ENCODE measurements around the gene GRAP2.

Gene GRAP2

DNA sequence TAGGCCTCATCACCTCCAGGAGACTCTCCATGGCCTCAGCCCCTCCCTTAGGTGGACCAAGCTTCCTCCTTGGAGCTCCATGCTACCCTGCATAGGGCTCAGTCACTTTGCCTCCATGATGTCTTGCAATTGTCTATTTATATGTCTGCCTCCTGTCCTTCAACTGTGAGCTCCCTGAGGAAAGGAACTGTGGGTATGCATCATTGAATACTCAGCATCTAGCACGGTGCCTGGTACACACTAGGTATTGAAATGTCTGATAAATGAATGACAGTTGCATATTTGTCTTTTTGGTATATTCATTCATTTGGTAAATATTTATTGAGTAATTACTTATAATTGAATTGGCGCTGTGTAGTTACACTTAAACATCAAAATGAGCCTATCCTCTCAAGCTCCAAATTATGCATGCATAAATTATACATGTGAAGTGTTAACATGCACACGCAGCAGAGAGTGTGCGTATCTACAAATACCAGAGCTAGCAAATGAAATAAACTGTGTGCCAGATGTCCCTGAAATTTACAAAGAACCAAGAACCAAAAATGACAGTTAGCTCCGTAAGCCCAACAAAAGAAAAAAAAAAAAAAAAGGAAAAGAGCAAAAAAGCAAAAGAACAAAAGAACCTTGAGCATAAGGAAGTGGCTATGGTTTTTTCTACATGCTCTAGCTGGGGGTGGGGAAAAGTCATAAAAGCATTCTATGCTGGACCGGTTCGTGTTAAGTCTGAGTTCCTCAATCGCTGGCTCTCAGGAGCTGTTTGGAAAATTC lies 25.2 kb downstream of the GRAP2 start:
- no peak for DNase-seq (ENCODE audit: low spot score)

DNA sequence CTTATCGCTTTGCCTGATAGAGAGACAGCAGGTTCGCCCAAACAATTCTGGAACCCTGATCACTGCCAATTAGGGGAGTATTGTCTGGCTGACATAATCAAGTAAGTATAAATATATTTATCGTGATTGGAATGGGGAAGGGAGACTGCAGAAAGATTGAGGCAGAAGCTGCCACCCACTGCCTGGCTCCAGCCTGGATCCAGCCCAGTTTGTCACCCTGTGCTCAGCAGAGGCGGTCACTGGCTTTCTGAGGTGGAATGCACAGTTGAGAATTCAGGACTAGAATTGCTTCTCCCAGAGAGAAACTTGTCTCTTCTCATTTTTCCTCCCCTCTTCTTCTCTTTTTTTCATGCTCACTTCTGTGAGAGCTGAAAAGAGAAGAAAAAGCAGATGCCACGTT lies 25.9 kb downstream of the GRAP2 start:
- DNase-seq (ENCODE audit: low spot score) = no peak

DNA sequence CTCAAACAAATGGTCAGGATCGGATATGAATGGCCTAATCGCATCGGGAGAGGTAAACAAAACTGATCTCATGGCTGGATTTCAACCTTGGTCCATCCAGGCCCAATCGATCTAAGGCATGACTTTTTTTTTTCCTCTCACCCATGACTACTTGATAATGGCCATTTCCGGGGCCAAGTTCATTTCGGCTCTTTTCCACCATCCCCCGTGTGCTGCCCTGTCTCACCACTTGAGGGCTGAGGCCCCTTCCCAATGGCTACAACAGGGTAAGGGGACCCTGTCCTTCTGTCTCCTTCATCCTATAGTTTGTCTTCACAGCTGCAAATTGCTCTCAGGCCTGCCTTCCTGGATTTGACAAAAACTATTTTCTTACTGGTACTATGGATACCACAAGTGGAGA lies 26.7 kb downstream of the GRAP2 start:
- peak; percentile 27 for DNase-seq (ENCODE audit: low spot score)

DNA sequence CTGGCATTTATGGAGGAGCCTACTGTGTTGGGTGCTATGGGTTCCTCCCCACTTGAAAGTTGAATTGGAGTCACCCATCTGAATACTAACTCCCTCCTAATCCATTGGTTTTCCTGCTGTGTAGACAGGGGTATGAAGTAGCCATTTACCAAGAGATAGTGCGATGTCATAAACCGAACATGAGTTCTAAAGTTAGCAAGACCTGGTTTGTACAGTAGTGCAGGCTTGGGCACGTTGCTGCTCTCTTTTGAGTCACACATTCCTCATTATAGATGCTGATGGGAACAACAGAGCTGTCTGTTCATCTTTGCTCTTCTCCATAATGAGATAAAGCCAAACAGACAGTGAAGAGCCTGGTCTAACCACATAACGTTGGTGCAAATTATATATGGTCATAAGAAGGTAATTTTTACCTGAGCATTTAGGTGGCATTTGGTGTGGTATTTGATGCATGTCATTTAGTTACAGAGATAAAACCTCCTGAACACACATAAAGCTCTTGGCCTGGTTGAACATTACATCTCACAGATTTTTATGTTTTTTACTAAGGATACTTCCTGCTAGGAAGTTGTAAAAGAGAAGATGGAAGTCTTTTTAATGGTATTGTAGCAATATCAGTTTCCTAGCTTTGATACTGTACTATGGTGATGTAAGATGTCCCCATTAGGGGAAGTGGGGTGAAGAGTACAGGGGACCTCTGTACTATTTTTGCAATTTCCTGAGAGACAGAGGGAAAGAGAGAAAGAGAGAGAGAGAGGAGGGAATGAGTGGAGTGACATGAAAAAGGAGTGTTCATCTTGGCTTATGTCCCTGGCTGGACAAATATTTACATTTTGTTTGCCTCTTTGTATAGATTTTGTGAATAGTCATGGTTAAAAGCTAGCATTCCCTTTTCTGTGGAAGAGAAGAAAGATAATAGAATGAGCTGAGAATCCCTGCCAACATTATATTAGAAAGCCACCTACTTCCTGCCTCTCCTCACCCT lies 27.9 kb downstream of the GRAP2 start:
- DNase-seq (ENCODE audit: low spot score) = no peak

DNA sequence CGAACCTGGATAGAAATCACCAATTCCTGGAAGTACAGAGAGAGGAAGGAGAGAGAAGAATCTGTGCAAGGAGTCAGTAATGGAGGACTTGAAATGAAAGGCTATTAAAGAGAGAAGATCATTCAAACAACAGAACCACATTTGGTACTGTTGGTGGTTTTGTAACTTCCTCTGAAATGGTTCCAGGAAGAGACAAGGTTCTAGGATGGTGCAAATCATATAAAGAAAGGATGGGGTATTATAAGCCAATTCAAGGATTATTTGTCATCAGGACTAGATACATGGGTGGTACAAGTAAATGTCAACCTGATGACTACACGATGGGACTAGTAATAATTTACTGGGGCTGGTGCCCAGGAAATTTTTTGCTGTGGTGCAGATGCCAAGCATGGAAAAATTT lies 30.4 kb downstream of the GRAP2 start:
- no peak for DNase-seq (ENCODE audit: low spot score)

DNA sequence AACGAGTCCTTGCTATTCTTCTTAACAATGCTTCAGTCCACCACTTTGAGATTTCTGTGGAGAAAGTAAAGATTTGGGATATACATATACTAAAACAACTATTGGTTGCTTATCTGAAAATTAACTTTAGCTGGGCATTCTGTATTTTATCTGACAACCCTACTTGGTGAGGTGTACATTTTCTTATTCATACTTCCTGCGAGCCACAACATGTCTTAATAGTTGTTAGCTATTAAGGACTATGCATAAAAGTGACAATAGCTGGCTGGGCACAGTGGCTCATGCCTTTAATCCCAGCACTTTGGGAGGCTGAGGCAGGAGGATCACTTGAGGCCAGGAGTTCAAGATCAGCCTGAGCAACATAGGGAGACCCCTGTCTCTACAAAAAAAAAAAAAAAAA lies 31.3 kb downstream of the GRAP2 start:
- no peak for DNase-seq (ENCODE audit: low spot score)

DNA sequence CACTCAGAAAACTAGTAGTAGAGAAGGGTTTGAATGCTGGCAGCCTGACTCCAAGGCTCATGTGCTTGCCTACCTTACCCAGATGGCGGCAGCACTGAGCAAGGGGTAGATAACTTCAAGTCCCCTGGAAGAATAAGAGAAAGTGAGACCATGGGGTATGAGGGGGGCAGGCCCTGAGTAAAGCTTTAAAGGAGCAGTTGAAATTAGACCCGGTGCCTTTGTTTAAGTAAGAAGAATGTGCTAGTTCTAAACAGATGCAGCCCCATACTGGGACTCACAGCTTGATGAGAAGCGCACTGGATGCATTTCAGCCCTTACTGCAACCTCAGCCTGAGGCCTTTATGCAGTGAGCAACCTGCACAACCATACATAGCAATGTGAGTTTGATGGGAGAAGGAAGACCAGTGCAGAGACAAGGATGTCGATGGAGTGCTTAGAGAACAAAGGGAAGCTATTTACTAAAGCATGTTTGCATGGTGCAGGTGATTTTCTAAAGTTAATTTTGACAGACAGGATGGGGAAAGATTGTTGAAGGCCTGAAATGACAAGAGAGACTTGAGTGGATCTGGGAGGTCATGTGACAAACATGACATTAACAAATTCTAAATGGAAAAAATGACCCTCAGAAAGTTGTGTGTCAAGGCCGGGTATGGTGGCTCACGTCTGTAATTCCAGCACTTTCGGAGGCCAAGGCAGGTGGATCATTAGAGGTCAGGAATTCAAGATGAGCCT lies 32.2 kb downstream of the GRAP2 start:
- DNase-seq (ENCODE audit: low spot score) = peak; percentile 58

DNA sequence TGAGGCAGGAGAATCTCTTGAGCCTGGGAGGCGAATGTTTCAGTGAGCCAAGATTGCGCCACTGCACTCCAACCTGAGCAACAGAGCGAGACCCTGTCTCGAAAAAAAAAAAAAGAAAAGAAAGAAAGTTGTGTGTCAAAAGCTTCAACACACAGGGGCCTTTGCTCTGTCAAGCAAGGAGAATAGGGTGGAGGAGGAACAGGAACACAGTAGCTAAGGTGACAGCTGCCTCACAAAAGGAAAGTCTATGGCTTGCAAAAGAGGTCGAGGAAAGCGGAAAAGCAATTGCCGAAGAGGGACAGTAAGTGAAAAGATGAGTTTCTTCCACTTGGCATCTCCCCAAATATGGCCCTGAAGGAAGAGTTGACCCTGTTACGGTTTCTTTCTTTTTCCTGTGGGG lies 32.9 kb downstream of the GRAP2 start:
- DNase-seq (ENCODE audit: low spot score) = no peak

DNA sequence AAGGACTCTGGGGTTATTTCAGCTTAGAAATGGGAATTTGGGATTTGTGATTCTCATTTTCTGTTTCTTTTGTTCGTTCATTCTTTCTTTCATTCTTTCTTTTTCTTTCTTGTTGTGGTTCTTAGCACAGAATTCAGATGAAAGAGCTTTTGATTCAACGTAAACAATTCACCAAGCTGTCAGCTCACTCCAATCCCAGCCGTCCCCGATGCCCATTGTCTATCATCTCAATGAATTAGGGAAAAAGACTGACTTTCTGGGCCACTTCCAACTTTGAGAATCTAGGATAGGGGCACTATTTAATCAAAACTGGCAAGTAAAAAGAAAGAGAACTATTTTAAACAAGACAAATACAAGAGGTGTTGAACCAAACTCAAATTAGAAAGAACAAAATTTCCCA lies 34.2 kb downstream of the GRAP2 start:
- no peak for DNase-seq (ENCODE audit: low spot score)

DNA sequence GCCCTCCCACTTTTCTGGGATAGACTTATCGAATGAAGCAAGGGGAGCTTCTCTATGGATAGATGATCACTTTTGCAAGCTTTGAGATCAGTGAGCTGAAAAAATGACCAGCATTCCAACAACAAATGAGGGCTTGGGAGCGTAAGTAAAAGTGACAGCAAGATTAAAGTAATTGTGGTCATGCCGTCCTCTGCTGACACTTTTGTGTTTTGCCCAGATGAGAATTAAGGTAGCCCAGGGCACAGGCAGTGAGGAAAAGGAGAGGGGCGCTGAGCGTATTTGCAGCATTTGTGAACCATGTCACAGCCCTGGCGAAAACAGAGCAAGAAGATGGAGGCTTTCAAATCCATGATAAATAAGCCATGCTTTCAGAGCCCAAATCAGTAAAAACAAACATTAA lies 34.7 kb downstream of the GRAP2 start:
- DNase-seq (ENCODE audit: low spot score) = no peak

DNA sequence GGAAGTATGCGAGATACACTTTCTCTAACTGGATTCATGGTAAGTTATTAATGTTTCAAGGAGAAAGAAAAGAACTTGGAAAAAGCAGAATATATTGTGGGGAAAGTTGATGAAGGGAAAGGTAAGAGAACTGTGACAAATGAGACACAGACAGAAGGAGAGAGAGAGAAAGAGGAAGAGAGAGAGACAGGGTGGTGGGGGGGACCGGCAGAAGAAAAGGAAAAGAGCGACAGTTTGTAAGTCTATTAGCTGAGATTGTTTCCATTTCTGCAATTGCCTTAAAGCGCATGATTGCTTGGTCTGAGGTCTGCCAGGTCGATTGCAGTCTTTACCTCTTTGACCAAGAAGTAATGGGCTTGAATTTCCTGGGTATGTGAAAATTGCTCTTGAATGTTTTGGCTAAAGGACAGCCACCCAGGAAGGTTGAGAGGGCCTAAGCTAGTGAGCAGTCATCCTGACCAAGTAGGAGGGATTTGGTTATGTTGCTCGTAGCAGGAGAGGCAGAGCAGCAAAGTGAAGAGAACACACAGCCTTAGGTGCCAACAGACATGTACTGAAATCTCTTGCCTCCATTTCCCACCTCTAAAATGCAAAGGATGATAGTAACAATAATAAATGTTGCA lies 35.8 kb downstream of the GRAP2 start:
- no peak for DNase-seq (ENCODE audit: low spot score)

DNA sequence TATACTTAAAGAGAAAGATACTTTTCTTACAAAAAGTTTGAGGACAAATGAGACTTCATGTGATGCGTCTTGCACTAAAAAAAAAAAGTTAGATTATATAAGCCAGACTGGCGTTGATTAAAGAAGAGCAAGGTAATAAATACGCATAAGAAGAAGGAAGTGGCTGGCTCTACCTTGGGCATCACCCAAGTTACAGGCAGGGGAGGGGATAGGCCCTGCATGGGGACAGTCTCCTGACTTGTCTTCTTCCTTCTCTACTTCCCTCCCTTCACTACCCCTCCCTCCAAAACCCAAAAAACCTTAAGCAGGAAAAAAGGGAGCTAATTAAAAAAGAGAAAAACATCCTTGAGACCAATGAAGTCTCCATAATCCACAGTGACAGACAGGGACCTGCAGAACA lies 37.0 kb downstream of the GRAP2 start:
- DNase-seq (ENCODE audit: low spot score) = no peak

DNA sequence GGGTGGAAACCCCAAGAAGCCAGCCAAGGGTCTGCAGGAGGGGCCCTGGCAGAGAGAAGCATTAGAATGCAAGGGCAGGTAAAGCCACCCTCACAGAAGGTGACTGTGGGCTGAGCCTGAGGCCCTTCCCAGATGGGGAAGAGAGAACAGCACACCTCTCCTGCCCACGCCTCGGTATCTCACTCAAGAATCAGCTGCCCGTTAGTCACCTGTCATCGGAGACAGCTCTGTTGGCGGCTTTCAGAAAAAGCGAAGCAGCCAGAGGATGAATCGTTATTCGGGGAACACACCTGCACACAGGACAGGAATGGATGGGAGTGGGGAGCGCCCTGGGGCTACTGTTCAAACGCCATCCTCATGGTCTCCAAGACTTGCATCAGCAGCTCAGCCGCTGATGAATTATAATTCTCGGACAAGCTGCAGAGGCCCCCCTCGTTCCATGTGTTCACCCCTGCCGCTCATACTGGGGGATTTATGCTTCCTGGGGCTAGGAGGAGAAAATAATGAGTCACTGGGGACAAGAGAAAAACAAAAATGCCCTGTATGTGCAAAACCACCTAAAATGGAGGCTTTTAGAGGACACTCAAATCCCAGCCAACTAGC lies 37.7 kb downstream of the GRAP2 start:
- no peak for DNase-seq (ENCODE audit: low spot score)

DNA sequence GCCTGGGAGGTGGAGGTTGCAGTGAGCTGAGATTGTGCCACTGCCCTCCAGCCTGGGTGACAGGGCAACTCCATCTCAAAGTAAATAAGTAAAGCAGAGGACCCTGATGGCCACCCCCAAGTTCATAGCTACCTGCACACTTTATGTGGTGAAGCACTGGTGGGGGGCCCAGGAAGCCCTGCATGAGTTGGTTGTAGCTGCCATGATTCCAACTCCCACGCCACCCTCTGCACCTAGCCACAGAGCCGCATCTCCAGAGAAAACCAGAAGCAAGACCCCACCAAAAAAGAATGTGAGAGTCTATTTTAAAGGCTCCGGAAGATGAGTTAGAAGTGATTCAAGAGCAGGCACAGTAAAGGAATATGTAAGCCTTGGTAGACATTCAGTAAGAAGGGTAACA lies 38.9 kb downstream of the GRAP2 start:
- DNase-seq (ENCODE audit: low spot score) = no peak

DNA sequence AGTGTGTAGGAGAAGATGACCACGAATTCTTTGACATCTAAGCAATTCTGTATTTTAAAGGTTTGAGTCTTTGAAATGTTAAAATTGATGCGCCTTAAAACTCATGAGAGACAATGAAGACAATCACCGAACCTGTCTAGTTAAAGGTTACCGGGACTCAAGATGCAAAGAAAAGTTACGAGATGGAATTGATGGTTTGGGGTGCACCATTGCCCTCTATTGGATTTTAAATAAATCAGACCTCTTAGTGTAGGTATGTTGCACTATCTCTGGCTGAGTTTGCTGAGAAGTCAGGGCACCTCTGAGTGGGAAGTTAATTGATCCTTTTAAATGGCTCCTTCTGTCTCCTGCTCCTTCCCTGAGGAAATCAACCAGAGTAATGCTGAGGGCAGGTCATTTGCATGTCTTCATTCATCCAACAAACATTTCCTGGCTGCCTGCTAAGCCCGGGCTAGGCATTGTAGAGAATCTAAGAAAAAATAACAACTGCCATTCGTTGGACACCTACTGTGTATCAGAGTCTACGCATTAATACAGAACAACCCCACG lies 39.9 kb downstream of the GRAP2 start:
- DNase-seq (ENCODE audit: low spot score) = no peak

DNA sequence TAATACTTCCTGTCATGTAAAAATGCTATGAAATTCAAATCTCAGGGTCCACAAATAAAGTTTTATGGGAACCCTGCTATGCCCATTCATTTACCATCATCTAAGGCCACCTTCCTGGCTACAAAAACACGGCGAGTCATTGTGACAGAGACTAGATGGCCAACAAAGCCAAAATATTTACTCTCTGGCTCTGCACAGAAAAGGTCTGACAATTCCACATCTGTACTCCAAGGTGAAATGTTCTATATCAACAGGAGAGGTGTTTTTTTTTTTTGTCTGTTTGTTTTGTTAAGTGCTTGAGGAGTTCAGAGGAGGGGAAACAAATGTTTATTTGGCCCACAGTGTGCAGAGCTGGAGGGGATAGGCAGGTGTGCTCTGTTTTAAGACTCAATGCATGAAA lies 40.7 kb downstream of the GRAP2 start:
- no peak for DNase-seq (ENCODE audit: low spot score)

DNA sequence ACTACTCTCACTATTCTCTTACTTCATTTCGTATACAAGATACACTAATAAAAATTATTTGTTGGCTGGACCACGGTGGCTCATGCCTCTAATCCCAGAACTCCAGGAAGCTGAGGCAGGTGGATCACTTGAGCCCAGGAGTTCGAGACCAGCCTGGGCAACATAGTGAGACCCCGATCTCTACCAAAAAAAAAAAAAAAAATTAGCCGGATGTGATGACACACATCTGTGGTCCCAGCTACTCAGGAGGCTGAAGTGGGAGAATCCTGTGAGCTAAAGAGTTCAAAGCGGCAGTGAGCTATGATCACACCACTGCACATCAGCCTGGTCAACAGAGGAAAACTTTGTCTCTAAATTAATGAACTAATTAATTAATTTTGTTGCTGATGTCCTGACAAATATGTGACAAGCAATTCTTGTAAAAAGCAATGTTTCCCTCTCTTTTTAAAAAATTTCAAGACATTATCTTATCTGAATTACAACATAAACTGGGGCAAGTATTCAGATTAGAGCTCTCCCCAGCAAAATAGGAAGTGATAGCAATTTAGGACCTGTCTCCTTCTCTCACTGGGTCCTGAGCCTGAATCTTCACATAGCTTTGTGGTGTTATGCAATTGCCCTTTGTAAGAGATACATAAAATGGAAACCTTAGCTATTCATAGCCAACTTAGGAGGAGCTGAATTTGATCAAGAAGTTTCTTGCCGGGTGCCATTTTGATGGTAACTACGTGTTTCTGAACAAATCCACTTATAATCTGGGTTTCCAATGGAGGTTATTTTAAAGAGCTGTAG lies 41.8 kb downstream of the GRAP2 start:
- no peak for DNase-seq (ENCODE audit: low spot score)

DNA sequence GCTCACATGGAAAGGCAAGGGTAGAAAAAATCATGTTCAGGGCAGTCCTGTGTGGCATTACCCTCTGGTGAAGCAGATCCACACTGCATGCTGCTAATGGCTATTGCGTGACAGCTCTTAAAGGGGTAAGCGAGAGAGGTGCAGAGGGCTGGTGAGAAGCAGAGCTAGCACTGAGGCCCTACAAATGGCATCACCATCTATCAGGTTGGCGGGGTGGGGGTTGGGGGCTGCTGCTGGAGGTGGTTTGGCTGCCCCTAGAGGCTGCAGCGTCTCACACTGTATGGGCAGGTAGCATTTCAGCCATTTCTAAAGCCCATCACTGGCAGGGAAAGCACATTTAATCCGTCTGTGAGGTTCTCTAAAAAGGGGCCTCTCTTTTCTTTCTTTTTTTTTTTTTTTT lies 42.5 kb downstream of the GRAP2 start:
- no peak for DNase-seq (ENCODE audit: low spot score)

DNA sequence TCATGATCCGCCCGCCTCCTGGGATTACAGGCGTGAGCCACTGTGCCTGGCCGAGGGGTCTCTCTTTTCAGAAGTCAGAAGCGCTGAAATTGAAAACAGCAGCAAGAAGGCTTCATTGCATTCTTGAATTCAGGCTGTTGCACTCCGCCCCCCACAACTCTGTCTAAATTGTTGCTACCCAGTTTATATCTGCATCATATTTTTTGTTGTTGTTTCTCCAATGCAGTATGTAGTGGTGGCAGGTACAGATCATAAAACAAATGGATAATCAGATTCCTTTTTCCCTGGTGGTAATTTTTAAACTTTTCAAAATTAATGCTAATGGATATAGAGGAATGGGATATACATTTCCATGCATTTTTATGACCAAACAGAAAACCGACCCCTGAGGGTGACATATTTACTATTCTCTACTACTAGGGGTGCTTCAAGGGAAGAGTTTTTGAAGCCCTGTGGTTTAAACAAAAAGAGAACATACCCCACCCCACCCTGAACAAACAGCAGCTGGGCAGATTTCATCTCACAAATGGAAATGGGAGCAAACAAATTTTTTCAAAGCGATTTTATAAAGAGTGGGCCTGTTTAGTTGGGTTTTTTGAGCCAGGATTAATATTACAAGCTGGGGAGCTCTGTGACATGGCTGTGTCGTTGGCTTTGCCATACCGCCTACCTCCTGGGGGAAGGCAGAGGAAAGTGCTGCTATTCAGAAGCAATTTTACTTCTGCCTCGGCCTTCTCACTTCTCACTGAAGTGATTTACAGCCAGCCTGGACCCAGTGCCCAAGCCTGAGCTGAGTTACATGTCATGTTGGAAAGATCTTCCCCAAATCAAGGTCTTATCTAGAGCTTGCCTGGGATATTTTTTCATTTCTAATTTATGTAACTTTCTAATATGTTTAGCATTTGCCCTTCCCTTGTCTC lies 43.3 kb downstream of the GRAP2 start:
- DNase-seq (ENCODE audit: low spot score) = no peak

DNA sequence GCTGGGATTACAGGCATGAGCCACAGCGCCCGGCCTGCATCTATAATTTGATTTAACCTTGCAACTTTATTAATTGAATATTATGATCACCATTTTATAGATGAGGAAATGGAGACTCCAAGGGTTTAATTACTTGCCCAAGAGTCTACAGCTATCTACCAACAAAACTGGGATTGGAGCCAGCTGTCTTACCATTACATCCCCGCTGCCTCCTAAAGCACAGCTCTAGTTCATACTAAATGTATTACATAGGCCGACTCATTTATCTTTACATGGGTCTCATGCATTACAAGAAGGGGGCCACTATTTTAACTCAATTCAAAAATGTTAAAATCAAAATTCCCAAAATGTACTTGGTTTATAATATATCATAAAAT lies 45.2 kb downstream of the GRAP2 start:
- DNase-seq (ENCODE audit: low spot score) = no peak

Data from HuH-7 (cell line).